Stimulated activated memory B cell treated with anti-CD40 and anti-IgM and Interleukin-4, amounts not matched to agents 10 μg/mL and 1 μg/mL and 100 μg/mL, for 72 hours (primary cell): Measurements from ENCODE around the gene WWC1.
"Not testable (repeated sequence)": the region's sequence is repeated elsewhere in the genome, so short reads cannot be mapped to it uniquely, and the experiment has no call there.

Experiments
- ATAC-seq: fragments of 150-1000 bp; cut with Tn5 transposase; 2 replicates; pipeline ENCODE4 v1.10.0; 2021
- H3K27ac Mint-ChIP-seq: one replicate; pipeline ENCODE4 v1.8.0; 2022; ENCODE audit warnings: mild to moderate bottlenecking, mixed read lengths
- H3K27me3 Mint-ChIP-seq: one replicate; pipeline ENCODE4 v1.8.0; 2022; ENCODE audit warnings: mixed read lengths
- H3K36me3 Mint-ChIP-seq: one replicate; pipeline ENCODE4 v1.8.0; 2022; ENCODE audit warnings: mixed read lengths
- H3K4me1 Mint-ChIP-seq: one replicate; pipeline ENCODE4 v1.8.0; 2022; ENCODE audit warnings: mixed read lengths
- H3K4me3 Mint-ChIP-seq: one replicate; pipeline ENCODE4 v1.8.0; 2022; ENCODE audit warnings: mild to moderate bottlenecking, moderate library complexity, mixed read lengths
- H3K9me3 Mint-ChIP-seq: one replicate; pipeline ENCODE4 v1.8.0; 2022; ENCODE audit warnings: mixed read lengths

Gene WWC1

GRCh38 chr5:168273056-168273980 lies 18.1 kb upstream of the WWC1 start:
- Mint-ChIP-seq H3K9me3 (no peaks in the 10 kb centered on the region), H3K36me3 (no peaks in the 10 kb centered on the region), H3K4me3 (no peak overlapping the region), H3K4me1 (peaks cover 12% of the 10 kb centered on the region), H3K27me3 (peaks cover 42% of the 10 kb centered on the region), H3K27ac (no peak overlapping the region)
- no peak for ATAC-seq

- Mint-ChIP-seq H3K9me3 (no peaks in the 10 kb centered on the region), H3K27me3 (peaks cover 32% of the 10 kb centered on the region), H3K27ac (no peak overlapping the region), H3K4me1 (peaks cover 1% of the 10 kb centered on the region), H3K4me3 (no peak overlapping the region), H3K36me3 (no peaks in the 10 kb centered on the region)
- ATAC-seq: no peak
Observed at GRCh38 chr5:168274406-168274805, 17.0 kb upstream of the WWC1 start.

DNA sequence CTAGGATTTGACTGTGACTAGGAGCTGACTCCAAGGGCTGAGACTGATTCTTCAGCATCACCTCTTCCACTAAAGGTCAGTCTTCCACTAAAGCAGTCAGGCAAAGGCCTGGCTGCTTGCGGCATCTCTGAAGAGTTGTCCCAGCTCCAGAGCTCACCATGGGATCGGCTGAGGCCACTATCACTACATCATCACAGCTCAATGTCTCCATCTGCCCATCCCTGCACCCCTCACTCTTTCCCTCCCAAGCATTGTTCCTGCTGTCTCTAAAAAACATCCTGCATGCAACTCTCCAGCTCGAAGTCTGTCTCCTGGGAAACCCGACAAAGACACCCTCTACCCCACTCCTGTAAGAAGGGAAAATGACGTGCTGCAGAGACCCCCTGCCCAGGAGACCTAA lies 15.5 kb upstream of the WWC1 start:
- no peaks in the 10 kb centered on the region for H3K4me1 Mint-ChIP-seq
- no peak overlapping the region for H3K4me3 Mint-ChIP-seq
- peaks cover 30% of the 10 kb centered on the region for H3K27me3 Mint-ChIP-seq
- ATAC-seq: no peak
- H3K36me3 Mint-ChIP-seq: no peaks in the 10 kb centered on the region
- H3K27ac Mint-ChIP-seq: no peak overlapping the region
- no peaks in the 10 kb centered on the region for H3K9me3 Mint-ChIP-seq

- ATAC-seq: no peak
- Mint-ChIP-seq H3K27ac (no peak overlapping the region), H3K4me3 (no peak overlapping the region), H3K9me3 (peaks cover 18% of the 10 kb centered on the region), H3K36me3 (no peaks in the 10 kb centered on the region), H3K27me3 (peaks cover 14% of the 10 kb centered on the region), H3K4me1 (no peaks in the 10 kb centered on the region)
Observed at GRCh38 chr5:168282120-168282519, 9.3 kb upstream of the WWC1 start.

- H3K4me1 Mint-ChIP-seq: peaks cover 4% of the 10 kb centered on the region
- H3K27me3 Mint-ChIP-seq: peaks cover 24% of the 10 kb centered on the region
- ATAC-seq: no peak
- no peaks in the 10 kb centered on the region for H3K36me3 Mint-ChIP-seq
- no peak overlapping the region for H3K4me3 Mint-ChIP-seq
- peaks cover 21% of the 10 kb centered on the region for H3K9me3 Mint-ChIP-seq
- H3K27ac Mint-ChIP-seq: no peak overlapping the region
Observed at GRCh38 chr5:168284809-168285208, 6.6 kb upstream of the WWC1 start.

DNA sequence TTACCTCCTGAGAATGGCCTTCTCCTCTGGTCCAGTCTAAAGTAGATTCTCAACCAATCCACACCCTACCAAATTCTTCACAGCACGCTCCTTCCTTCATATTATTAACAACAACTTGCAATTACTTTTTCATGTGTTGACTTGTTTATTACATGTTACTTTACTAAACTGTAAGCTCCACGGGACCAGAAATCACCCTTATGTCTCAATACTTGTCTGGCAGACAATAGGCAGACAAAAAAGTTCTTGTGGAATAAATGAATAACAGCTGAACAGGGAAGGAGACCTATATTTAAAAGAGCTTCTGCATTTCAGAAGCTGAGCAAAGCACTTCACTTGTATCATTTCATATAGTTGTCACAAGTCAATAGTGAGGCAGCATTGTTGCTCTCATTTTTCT lies 5.7 kb upstream of the WWC1 start:
- H3K27me3 Mint-ChIP-seq: peaks cover 30% of the 10 kb centered on the region
- H3K9me3 Mint-ChIP-seq: peaks cover 21% of the 10 kb centered on the region
- no peaks in the 10 kb centered on the region for H3K36me3 Mint-ChIP-seq
- no peak overlapping the region for H3K4me3 Mint-ChIP-seq
- peaks cover 8% of the 10 kb centered on the region for H3K4me1 Mint-ChIP-seq
- no peak for ATAC-seq
- no peak overlapping the region for H3K27ac Mint-ChIP-seq

GRCh38 chr5:168286386-168286785 lies 5.1 kb upstream of the WWC1 start:
- Mint-ChIP-seq H3K4me1 (peaks cover 8% of the 10 kb centered on the region), H3K27me3 (peaks cover 36% of the 10 kb centered on the region), H3K9me3 (peaks cover 21% of the 10 kb centered on the region), H3K36me3 (no peaks in the 10 kb centered on the region), H3K27ac (no peak overlapping the region), H3K4me3 (no peak overlapping the region)
- ATAC-seq: no peak

DNA sequence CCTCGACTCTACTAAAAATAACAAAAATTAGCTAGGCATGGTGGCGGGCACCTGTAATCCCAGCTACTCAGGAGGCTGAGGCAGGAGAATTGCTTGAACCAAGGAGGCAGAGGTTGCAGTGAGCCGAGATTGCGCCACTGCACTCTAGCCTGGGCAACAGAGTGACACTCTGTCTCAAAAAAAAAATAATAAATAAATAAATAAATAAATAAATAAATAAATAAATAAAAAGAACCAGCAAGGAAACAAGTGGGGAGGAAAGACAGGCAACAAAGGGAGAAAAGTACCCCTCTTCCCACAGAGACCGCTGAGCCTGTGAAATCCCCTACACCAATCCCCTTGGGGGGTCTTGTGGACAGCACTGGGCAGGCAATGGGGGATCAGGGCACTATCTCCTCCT lies 4.6 kb upstream of the WWC1 start:
- H3K9me3 Mint-ChIP-seq: peaks cover 19% of the 10 kb centered on the region

DNA sequence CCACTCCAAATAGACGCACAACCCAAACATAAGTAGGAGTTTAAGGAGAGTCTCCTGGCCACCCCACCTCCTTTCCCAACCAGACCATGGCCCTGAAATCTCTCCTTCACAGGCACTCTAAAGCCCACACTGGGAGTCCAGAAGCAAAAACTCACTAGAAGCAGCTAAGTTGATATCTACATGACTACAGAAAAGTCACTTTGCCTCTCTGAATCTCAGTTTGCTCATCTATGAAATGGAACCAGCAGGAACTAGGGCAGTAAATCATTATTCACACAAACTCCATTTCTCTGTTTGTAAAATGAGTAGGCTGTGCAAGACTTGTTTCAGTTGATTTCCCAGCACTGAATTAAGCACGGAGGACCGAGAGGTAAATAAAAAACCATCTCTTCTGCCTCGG lies 4.1 kb upstream of the WWC1 start:
- ATAC-seq: no peak
- no peaks in the 10 kb centered on the region for H3K36me3 Mint-ChIP-seq
- peaks cover 16% of the 10 kb centered on the region for H3K9me3 Mint-ChIP-seq
- H3K4me3 Mint-ChIP-seq: no peak overlapping the region
- H3K4me1 Mint-ChIP-seq: peaks cover 8% of the 10 kb centered on the region
- H3K27me3 Mint-ChIP-seq: peaks cover 27% of the 10 kb centered on the region
- H3K27ac Mint-ChIP-seq: no peak overlapping the region

More for the DNA sequence above, 4.6 kb upstream of the WWC1 start:
- not testable (repeated sequence) for H3K36me3 Mint-ChIP-seq, H3K4me1 Mint-ChIP-seq, H3K4me3 Mint-ChIP-seq, H3K27ac Mint-ChIP-seq, ATAC-seq
- peaks cover 32% of the 10 kb centered on the region for H3K27me3 Mint-ChIP-seq

DNA sequence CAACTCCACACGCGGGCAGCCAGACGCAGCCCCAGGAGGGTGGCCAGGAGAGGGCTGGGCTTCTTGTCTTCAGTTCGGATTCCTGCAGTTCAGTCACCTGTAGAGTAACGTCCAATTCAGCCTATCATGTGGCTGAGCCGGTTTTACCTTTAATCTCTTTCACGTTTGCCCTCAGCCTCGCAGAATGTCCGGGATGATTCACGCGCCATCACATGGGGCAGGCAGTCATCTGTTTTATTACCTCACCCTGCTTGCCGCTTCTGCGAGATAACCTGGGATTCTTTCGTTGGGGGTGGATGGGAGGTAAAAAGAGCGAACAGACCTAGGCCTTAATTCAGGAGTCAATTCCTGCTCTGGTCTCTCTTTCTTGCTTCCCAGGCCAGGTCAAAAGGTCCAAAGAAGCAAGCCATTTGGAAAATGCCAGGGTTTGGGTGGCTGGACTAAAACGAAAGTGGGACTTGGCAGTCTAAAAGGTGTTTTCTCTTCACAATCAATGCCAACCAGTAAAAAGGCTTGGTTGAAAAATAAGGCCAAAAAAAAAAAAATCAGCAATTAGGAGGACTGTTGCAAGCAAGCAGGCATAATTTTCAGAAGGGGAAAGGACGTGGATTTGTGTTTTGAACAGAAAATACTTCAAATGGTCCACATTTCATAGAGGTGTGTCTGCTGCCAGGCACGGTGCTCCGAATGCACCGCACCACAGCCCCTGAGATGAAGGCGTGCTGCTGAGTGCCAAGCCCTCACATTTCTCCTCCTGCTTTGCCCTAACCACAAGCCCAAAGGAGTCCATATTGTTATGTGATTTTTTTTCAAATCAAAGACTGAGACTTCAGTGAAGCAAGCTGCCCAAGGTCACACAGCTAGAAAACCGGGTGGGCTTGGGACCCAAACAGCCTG lies 2.8 kb upstream of the WWC1 start:
- no peak for ATAC-seq
- H3K27ac Mint-ChIP-seq: no peak overlapping the region

GRCh38 chr5:168290902-168291341 lies 523 bp upstream of the WWC1 start:
- peaks cover 8% of the 10 kb centered on the region for H3K4me1 Mint-ChIP-seq
- no peak for ATAC-seq
- peak overlapping the region; percentile 70 for H3K4me3 Mint-ChIP-seq
- H3K27ac Mint-ChIP-seq: no peak overlapping the region
- H3K9me3 Mint-ChIP-seq: peaks cover 4% of the 10 kb centered on the region
- H3K36me3 Mint-ChIP-seq: no peaks in the 10 kb centered on the region
- H3K27me3 Mint-ChIP-seq: peaks cover 50% of the 10 kb centered on the region

More for the DNA sequence above, 2.8 kb upstream of the WWC1 start:
- peaks cover 8% of the 10 kb centered on the region for H3K4me1 Mint-ChIP-seq
- no peak overlapping the region for H3K4me3 Mint-ChIP-seq
- peaks cover 35% of the 10 kb centered on the region for H3K27me3 Mint-ChIP-seq
- no peaks in the 10 kb centered on the region for H3K36me3 Mint-ChIP-seq
- H3K9me3 Mint-ChIP-seq: peaks cover 13% of the 10 kb centered on the region

GRCh38 chr5:168291964-168292785 lies 730 bp downstream of the WWC1 start:
- Mint-ChIP-seq H3K27me3 (peaks cover 47% of the 10 kb centered on the region), H3K36me3 (no peaks in the 10 kb centered on the region), H3K27ac (no peak overlapping the region), H3K9me3 (peaks cover 2% of the 10 kb centered on the region), H3K4me3 (peak overlapping the region; percentile 43), H3K4me1 (peaks cover 8% of the 10 kb centered on the region)
- peak; percentile 18 for ATAC-seq

GRCh38 chr5:168292786-168293696 lies 1.6 kb downstream of the WWC1 start:
- H3K9me3 Mint-ChIP-seq: no peaks in the 10 kb centered on the region
- ATAC-seq: no peak
- H3K36me3 Mint-ChIP-seq: no peaks in the 10 kb centered on the region
- no peak overlapping the region for H3K4me3 Mint-ChIP-seq
- peaks cover 8% of the 10 kb centered on the region for H3K4me1 Mint-ChIP-seq
- no peak overlapping the region for H3K27ac Mint-ChIP-seq
- peaks cover 42% of the 10 kb centered on the region for H3K27me3 Mint-ChIP-seq
